ENCODE results near the gene HRG.

- no peak for TF ChIP-seq SIN3A (conservative IDR thresholded peaks at IDR 0.05 in 1 of 2, IDR thresholded peaks at IDR 0.05 in 1 of 2; ENCODE audit: low read depth in 1 of 2, low read length in 2 of 2)
- TF ChIP-seq POLR2A (IDR thresholded peaks at IDR 0.05; ENCODE audit: control extremely low read depth in 1 of 2, low read depth in 2 of 2, low read length in 2 of 2): no peak
- TF ChIP-seq ZNF274 (IDR thresholded peaks at IDR 0.05; ENCODE audit: borderline replicate concordance, extremely low read depth, low read length): no peak
- TF ChIP-seq RAD21 (IDR thresholded peaks at IDR 0.05 in 1 of 2, conservative IDR thresholded peaks at IDR 0.05 in 1 of 2; ENCODE audit: low read depth in 2 of 2, low read length in 2 of 2): no peak
- TF ChIP-seq MAFK (IDR thresholded peaks at IDR 0.05; ENCODE audit: low read depth, low read length): no peak
- no peak for TF ChIP-seq EZH2 (IDR thresholded peaks at IDR 0.05; ENCODE audit: low read depth, low read length, severe bottlenecking)
- no peak for TF ChIP-seq CTCF (IDR thresholded peaks at IDR 0.05; ENCODE audit: control extremely low read depth in 1 of 3, insufficient read depth in 1 of 3, low read depth in 1 of 3, low read length in 3 of 3)
- TF ChIP-seq CEBPB (IDR thresholded peaks at IDR 0.05; ENCODE audit: low read depth, low read length): no peak
- no peak for TF ChIP-seq JUN (IDR thresholded peaks at IDR 0.05; ENCODE audit: low read depth, low read length)
These were observed at the start of gene HRG for GRCh38 chr3:186665625-186666188.
